ENCODE results near the gene RABEP1. TPM values are rescaled to one million over a fixed set of nuclear protein-coding genes. Genes with fewer than 3 reads are reported as not detected.
"Not testable (repeated sequence)": the region's sequence is repeated elsewhere in the genome, so short reads cannot be mapped to it uniquely, and the experiment has no call there.

The RABEP1 gene
- total and polyA plus RNA-seq, 2 experiments from 2014 or later: 31.0 to 47.9 TPM

DNA sequence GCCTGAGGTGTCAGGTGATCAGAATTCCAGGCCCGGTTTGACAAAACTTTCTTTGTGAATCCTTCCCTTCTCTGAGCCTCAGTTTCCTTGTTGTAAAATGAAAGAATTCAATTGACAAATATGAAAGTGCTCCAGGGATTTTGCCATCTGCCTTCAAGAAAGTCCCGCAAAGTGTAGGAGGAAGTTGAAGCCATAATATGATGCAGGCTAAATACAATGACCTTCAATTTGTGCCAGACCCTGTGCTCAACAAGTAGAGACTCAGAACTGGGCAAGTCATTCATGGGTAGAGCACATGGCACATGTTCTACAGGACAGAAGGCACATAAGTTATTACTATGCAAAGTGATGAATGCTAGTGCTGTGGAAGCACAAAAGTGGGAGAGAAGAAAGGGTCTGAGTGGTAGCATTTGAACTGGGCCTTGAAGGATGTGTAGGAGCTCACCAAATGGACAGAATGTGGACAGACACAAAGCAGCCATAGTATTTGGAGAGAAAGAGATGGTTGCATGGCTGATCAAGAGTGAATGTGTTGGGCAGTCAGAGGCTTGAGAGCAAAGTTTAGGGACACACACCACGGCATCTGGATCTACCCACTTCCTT lies 45.0 kb upstream of the RABEP1 start:
- Histone ChIP-seq H3K36me3 (replicated peaks; ENCODE audit: insufficient read depth, low read depth) (no peaks in the 10 kb centered on the region), H3K79me2 (no peaks in the 10 kb centered on the region), H3K4me3 (no peak overlapping the region), H3K27ac (no peak overlapping the region), H4K20me1 (ENCODE audit: insufficient read depth, poor library complexity, severe bottlenecking) (no peaks in the 10 kb centered on the region), H3K27me3 (no peaks in the 10 kb centered on the region), H2AFZ (no peak overlapping the region), H3K4me2 (no peak overlapping the region), H3K4me1 (ENCODE audit: insufficient read depth) (no peaks in the 10 kb centered on the region), H3K9me2 (replicated peaks; ENCODE audit: insufficient read depth) (no peaks in the 10 kb centered on the region), H3K9me3 (ENCODE audit: low read depth) (no peaks in the 10 kb centered on the region)
- TF ChIP-seq EZH2phosphoT487 (IDR thresholded peaks at IDR 0.05; ENCODE audit: low read depth, severe bottlenecking, unreplicated experiment): no peak
- TF ChIP-seq CTCF (IDR thresholded peaks at IDR 0.05; ENCODE audit: poor library complexity): no peak
- TF ChIP-seq EZH2 (IDR thresholded peaks at IDR 0.05; ENCODE audit: borderline replicate concordance): no peak
- DNase-seq (ENCODE audit: low spot score): no peak
- 93% methylated on average over 3 of the region's 3 CpGs for WGBS (ENCODE audit: low lambda C conversion rate, missing lambda C conversion rate)

DNA sequence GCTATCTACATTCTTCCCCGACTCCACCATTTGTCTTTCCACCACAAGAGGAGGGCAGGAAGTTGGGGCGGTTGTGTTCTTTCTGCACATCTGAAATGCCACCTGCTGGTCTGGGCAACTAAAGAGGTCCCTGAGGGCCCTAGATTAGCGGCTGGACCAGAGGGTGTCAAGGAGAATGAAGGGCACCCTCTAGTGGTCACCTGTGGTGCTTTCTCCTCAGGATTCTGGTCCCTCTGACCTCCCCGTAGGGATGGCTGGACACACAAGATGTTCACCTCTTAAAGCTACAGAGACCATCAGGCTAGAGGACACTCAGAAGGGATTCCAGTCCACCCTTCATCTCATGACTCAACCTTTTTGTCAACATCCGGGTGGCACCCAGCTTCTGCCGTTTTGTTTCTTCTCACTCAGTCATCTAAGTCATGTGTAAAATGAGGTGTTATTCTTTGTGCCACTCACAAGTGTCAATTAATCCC lies 44.5 kb upstream of the RABEP1 start:
- H3K9me3 ChIP-seq (ENCODE audit: low read depth): no peaks in the 10 kb centered on the region
- H3K4me3 ChIP-seq: no peak overlapping the region
- WGBS (ENCODE audit: low lambda C conversion rate, missing lambda C conversion rate): 18% methylated on average over 6 of the region's 6 CpGs
- H2AFZ ChIP-seq: no peak overlapping the region
- no peaks in the 10 kb centered on the region for H3K4me1 ChIP-seq (ENCODE audit: insufficient read depth)
- H3K27me3 ChIP-seq: no peaks in the 10 kb centered on the region
- no peak overlapping the region for H3K4me2 ChIP-seq
- no peaks in the 10 kb centered on the region for H3K36me3 ChIP-seq (replicated peaks; ENCODE audit: insufficient read depth, low read depth)
- H3K27ac ChIP-seq: no peak overlapping the region
- no peaks in the 10 kb centered on the region for H3K79me2 ChIP-seq
- no peaks in the 10 kb centered on the region for H4K20me1 ChIP-seq (ENCODE audit: insufficient read depth, poor library complexity, severe bottlenecking)
- DNase-seq (ENCODE audit: low spot score): peak; percentile 75
- TF ChIP-seq CTCF (IDR thresholded peaks at IDR 0.05; ENCODE audit: poor library complexity) (peak; percentile 55), EZH2 (IDR thresholded peaks at IDR 0.05; ENCODE audit: borderline replicate concordance) (no peak)
- H3K9me2 ChIP-seq (replicated peaks; ENCODE audit: insufficient read depth): no peaks in the 10 kb centered on the region

GRCh38 chr17:5238333-5238732 lies 43.8 kb upstream of the RABEP1 start:
- H4K20me1 ChIP-seq (ENCODE audit: insufficient read depth, poor library complexity, severe bottlenecking): no peaks in the 10 kb centered on the region
- no peaks in the 10 kb centered on the region for H3K27me3 ChIP-seq
- no peak for DNase-seq (ENCODE audit: low spot score)
- peaks cover 5% of the 10 kb centered on the region for H3K4me1 ChIP-seq (ENCODE audit: insufficient read depth)
- no peak overlapping the region for H3K4me3 ChIP-seq
- no peak overlapping the region for H3K4me2 ChIP-seq
- no peak overlapping the region for H3K27ac ChIP-seq
- H3K9me2 ChIP-seq (replicated peaks; ENCODE audit: insufficient read depth): no peaks in the 10 kb centered on the region
- 70% methylated on average over 4 of the region's 4 CpGs for WGBS (ENCODE audit: low lambda C conversion rate, missing lambda C conversion rate)
- no peak for TF ChIP-seq EZH2phosphoT487 (IDR thresholded peaks at IDR 0.05; ENCODE audit: low read depth, severe bottlenecking, unreplicated experiment)
- TF ChIP-seq CTCF (IDR thresholded peaks at IDR 0.05; ENCODE audit: poor library complexity): no peak
- no peak for TF ChIP-seq EZH2 (IDR thresholded peaks at IDR 0.05; ENCODE audit: borderline replicate concordance)
- H3K36me3 ChIP-seq (replicated peaks; ENCODE audit: insufficient read depth, low read depth): no peaks in the 10 kb centered on the region
- H3K9me3 ChIP-seq (ENCODE audit: low read depth): no peaks in the 10 kb centered on the region
- H3K79me2 ChIP-seq: no peaks in the 10 kb centered on the region
- no peak overlapping the region for H2AFZ ChIP-seq

- not testable (repeated sequence) for H3K79me2 ChIP-seq; H3K36me3 ChIP-seq (replicated peaks; ENCODE audit: insufficient read depth, low read depth); H3K9me3 ChIP-seq (ENCODE audit: low read depth); H3K27ac ChIP-seq; DNase-seq (ENCODE audit: low spot score); H3K27me3 ChIP-seq; H4K20me1 ChIP-seq (ENCODE audit: insufficient read depth, poor library complexity, severe bottlenecking); H3K4me1 ChIP-seq (ENCODE audit: insufficient read depth); H3K4me2 ChIP-seq; H2AFZ ChIP-seq; H3K9me2 ChIP-seq (replicated peaks; ENCODE audit: insufficient read depth); H3K4me3 ChIP-seq
- WGBS (ENCODE audit: low lambda C conversion rate, missing lambda C conversion rate): 76% methylated on average over 7 of the region's 7 CpGs
These were observed 42.3 kb upstream of the RABEP1 start for GRCh38 chr17:5239769-5240168.
